Mesenchymal stem cell (in vitro differentiated cells and primary cell): ENCODE data around the gene MAN1A1. TPM values are rescaled to one million over a fixed set of nuclear protein-coding genes. Genes with fewer than 3 reads are reported as not detected.

Experiments
- DNase-seq: peaks from one replicate; pipeline ENCODE4 v3.0.0-alpha.2; 2013
- H2AFZ ChIP-seq: one replicate; pipeline ENCODE4 v1.6.1; 2013; ENCODE audit warnings: low read depth, mild to moderate bottlenecking, control low read depth, inconsistent platforms, low read length, moderate library complexity
- H2AK5ac ChIP-seq: 2 replicates; pipeline ENCODE4 v1.6.1; 2013; ENCODE audit warnings: low read length, moderate library complexity, mild to moderate bottlenecking, inconsistent platforms; ENCODE audit not compliant: severe bottlenecking
- H2BK120ac ChIP-seq: one replicate; pipeline ENCODE4 v1.6.1; 2013; ENCODE audit warnings: low read depth, mild to moderate bottlenecking, inconsistent platforms, low read length, moderate library complexity
- H2BK12ac ChIP-seq, 2 experiments: one replicate each; pipeline ENCODE4 v1.6.1; 2013; ENCODE audit warnings: inconsistent platforms in 2 of 2, low read length in 2 of 2, mild to moderate bottlenecking in 2 of 2, moderate library complexity in 2 of 2, control low read depth in 1 of 2
- H2BK15ac ChIP-seq: one replicate; pipeline ENCODE4 v1.6.1; 2013; ENCODE audit warnings: mild to moderate bottlenecking, low read depth, inconsistent platforms; ENCODE audit not compliant: poor library complexity, severe bottlenecking
- H2BK5ac ChIP-seq: 2 replicates; pipeline ENCODE4 v1.6.1; 2013; ENCODE audit warnings: low read depth, mild to moderate bottlenecking, low read length, control low read depth, inconsistent platforms; ENCODE audit not compliant: poor library complexity, severe bottlenecking
- H3K14ac ChIP-seq, 2 experiments: one replicate each; pipeline ENCODE4 v1.6.1; 2013; ENCODE audit warnings: inconsistent platforms in 2 of 2, low read length in 2 of 2, control low read depth in 1 of 2, mild to moderate bottlenecking in 1 of 2, moderate library complexity in 1 of 2
- H3K18ac ChIP-seq, 2 experiments: one replicate each; pipeline ENCODE4 v1.6.1; 2013; ENCODE audit warnings: inconsistent platforms in 2 of 2, low read length in 2 of 2, control low read depth in 1 of 2, low read depth in 1 of 2, mild to moderate bottlenecking in 1 of 2
- H3K23ac ChIP-seq, 2 experiments: one replicate each; pipeline ENCODE4 v1.6.1; 2013; ENCODE audit warnings: inconsistent platforms in 2 of 2, low read length in 2 of 2, mild to moderate bottlenecking in 2 of 2, moderate library complexity in 2 of 2, control low read depth in 1 of 2
- H3K27ac ChIP-seq: 2 replicates; pipeline ENCODE4 v1.5.1; 2013; ENCODE audit warnings: mild to moderate bottlenecking, moderate library complexity, low read length, control low read depth, inconsistent platforms; ENCODE audit not compliant: poor library complexity, severe bottlenecking
- H3K27me3 ChIP-seq, 2 experiments: 2 replicates each; pipeline versions ENCODE4 v1.6.1 to v1.7.0; 2013; ENCODE audit warnings: low read length in 2 of 2, mild to moderate bottlenecking in 2 of 2, moderate library complexity in 2 of 2, control low read depth in 1 of 2, inconsistent platforms in 1 of 2; ENCODE audit not compliant: control insufficient read depth in 1 of 2, insufficient read depth in 1 of 2
- H3K36me3 ChIP-seq, 2 experiments: 2 replicates each; pipeline versions ENCODE4 v1.6.1 to v1.7.0; 2013; ENCODE audit warnings: low read length in 2 of 2, control low read depth in 1 of 2, inconsistent platforms in 1 of 2, low read depth in 1 of 2, mild to moderate bottlenecking in 1 of 2; ENCODE audit not compliant: insufficient read depth in 2 of 2, control insufficient read depth in 1 of 2
- H3K4ac ChIP-seq, 2 experiments: one replicate each; pipeline ENCODE4 v1.6.1; 2013; ENCODE audit warnings: inconsistent platforms in 2 of 2, low read length in 2 of 2, mild to moderate bottlenecking in 2 of 2, moderate library complexity in 2 of 2, control low read depth in 1 of 2, low read depth in 1 of 2
- H3K4me1 ChIP-seq: 2 replicates; pipeline ENCODE4 v1.6.1; 2013; ENCODE audit warnings: low read depth, low read length, control low read depth; ENCODE audit not compliant: control insufficient read depth, insufficient read depth
- H3K4me2 ChIP-seq: 2 replicates; pipeline ENCODE4 v1.6.1; 2013; ENCODE audit warnings: low read length, mild to moderate bottlenecking, inconsistent platforms; ENCODE audit not compliant: poor library complexity, severe bottlenecking
- H3K4me3 ChIP-seq, 2 experiments: 2 replicates each; pipeline versions ENCODE4 v1.5.1 to v1.7.0; 2013; ENCODE audit warnings: low read length in 2 of 2, mild to moderate bottlenecking in 2 of 2, control low read depth in 1 of 2, low read depth in 1 of 2; ENCODE audit not compliant: insufficient read depth in 1 of 2
- H3K79me1 ChIP-seq: replicated peaks from 2 replicates; pipeline ENCODE4 v1.6.1; 2013; ENCODE audit warnings: mild to moderate bottlenecking, control low read depth, low read length, inconsistent platforms; ENCODE audit not compliant: poor library complexity, severe bottlenecking
- H3K9ac ChIP-seq: 2 replicates; pipeline ENCODE4 v1.7.0; 2013; ENCODE audit warnings: mild to moderate bottlenecking, low read length, moderate library complexity
- H3K9me3 ChIP-seq: 2 replicates; pipeline ENCODE4 v1.7.0; 2013; ENCODE audit warnings: mild to moderate bottlenecking, low read length; ENCODE audit not compliant: control insufficient read depth
- H4K8ac ChIP-seq: one replicate; pipeline ENCODE4 v1.6.1; 2013; ENCODE audit warnings: inconsistent platforms, mild to moderate bottlenecking, low read length, moderate library complexity
- H4K91ac ChIP-seq: one replicate; pipeline ENCODE4 v1.6.1; 2013; ENCODE audit warnings: mild to moderate bottlenecking, low read length, inconsistent platforms
- WGBS: methylation state at CpG from one replicate; pipeline ENCODE4 v1.1.7; 2013; ENCODE audit warnings: mixed read lengths; 5-methylcytosine and 5-hydroxymethylcytosine counted together
- polyA plus RNA-seq, 2 experiments: library from polyadenylated mRNA; stranded (reverse); fragments of 200-250 nt; gene quantifications; one replicate each; pipeline ENCODE4 v1.2.3, GENCODE V29; 2013

MAN1A1 gene
- polyA plus RNA-seq (2013, experiment 1 of 2) = 45.1 TPM
- 45.7 TPM for polyA plus RNA-seq (2013, experiment 2 of 2)

DNA sequence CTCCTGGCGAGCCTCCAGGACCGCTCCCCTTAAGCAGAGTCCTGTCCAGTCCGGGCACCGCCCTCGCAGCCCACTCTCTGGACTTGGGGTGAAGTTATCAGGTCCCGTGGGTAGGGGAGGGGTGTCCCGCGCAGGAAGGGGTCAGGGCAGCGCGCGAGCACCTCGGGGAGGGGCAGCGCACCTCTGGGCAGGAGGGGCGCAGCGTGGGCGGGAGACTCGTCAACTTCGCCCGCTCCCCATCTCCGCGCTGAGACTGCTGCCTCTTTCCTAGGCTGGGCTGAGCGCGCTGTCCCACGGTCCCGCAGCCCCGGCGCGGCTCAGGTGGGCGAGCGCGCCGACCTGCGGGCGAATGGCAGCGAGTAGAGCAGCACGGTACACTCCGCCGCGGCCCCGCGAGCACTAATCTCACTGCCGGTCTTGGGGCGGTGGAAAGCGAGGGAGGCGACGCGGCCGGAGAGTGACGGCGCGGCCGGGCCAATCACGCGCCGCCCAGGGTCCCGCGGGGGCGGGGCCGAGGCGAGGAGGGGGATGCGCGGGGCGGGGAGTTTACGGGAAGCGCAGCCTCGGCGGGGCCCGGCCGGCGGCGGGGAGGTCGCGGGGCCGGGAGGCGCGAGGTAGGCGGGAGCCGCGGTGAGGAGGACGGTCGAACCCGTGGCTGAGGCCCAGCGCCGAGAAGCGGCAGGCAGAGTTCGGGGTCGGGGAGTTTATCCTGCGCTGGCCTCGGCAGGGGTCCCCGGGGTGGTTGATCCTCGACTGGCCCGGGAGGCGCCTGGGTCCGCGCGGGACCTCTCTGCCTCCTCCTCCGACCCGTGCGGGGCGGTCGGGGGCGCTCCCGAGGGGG lies at the start of gene MAN1A1:
Gene MAN1A1 (minus strand): TSS at position 401 of the 841 bp plus-strand sequence. CDS start 696 bp downstream, outside the sequence.
- Histone ChIP-seq H4K91ac (peak within 1 kb of the TSS; percentile 67), H3K27me3 (no peaks in the 10 kb centered on the region), H3K27ac (peak within 1 kb of the TSS; percentile 45), H3K9ac (peak within 1 kb of the TSS; percentile 99), H3K9me3 (no peaks in the 10 kb centered on the region), H3K79me1 (peaks cover 9% of the 10 kb centered on the region), H3K23ac (peak within 1 kb of the TSS in 1 of 2 experiments; percentile 72), H3K4me2 (peak within 1 kb of the TSS; percentile 96), H3K14ac (peak within 1 kb of the TSS in 1 of 2 experiments; percentile 87), H3K36me3 (peaks cover 0 to 11% of the 10 kb centered on the region in 2 experiments), H2AK5ac (no peak within 1 kb of the TSS), H2BK5ac (peak within 1 kb of the TSS; percentile 35), H3K4me3 (peak within 1 kb of the TSS; percentile 83 to 93), H4K8ac (peak within 1 kb of the TSS; percentile 78), H2BK120ac (peak within 1 kb of the TSS; percentile 86), H3K4ac (peak within 1 kb of the TSS; percentile 66 to 82), H3K18ac (peak within 1 kb of the TSS; percentile 81 to 96), H3K4me1 (peaks cover 4% of the 10 kb centered on the region), H2BK15ac (peak within 1 kb of the TSS; percentile 100), H2BK12ac (peak within 1 kb of the TSS in 1 of 2 experiments; percentile 94), H2AFZ (peak within 1 kb of the TSS; percentile 63)
- WGBS = under 1% methylated on average over 85 of the region's 103 CpGs
- peak; percentile 83 for DNase-seq

GRCh38 chr6:119395192-119395591 lies 45.6 kb upstream of the MAN1A1 start:
- H3K27ac ChIP-seq = no peak overlapping the region
- no peak overlapping the region for H3K23ac ChIP-seq
- no peak overlapping the region for H2BK15ac ChIP-seq
- no peak overlapping the region for H3K18ac ChIP-seq
- H3K79me1 ChIP-seq = no peaks in the 10 kb centered on the region
- 92% methylated on average over 2 of the region's 2 CpGs for WGBS
- no peak overlapping the region for H3K14ac ChIP-seq
- no peak overlapping the region for H3K4me3 ChIP-seq
- no peak overlapping the region for H2AK5ac ChIP-seq
- H3K9ac ChIP-seq = no peak overlapping the region
- no peak overlapping the region for H4K91ac ChIP-seq
- no peak overlapping the region for H2BK120ac ChIP-seq
- H3K4ac ChIP-seq = no peak overlapping the region
- H3K9me3 ChIP-seq = peaks cover 10% of the 10 kb centered on the region
- DNase-seq = no peak
- H3K36me3 ChIP-seq = no peaks in the 10 kb centered on the region
- H3K4me2 ChIP-seq = no peak overlapping the region
- no peak overlapping the region for H2BK12ac ChIP-seq
- no peak overlapping the region for H2AFZ ChIP-seq
- no peak overlapping the region for H2BK5ac ChIP-seq
- H4K8ac ChIP-seq = no peak overlapping the region
- no peaks in the 10 kb centered on the region for H3K27me3 ChIP-seq
- H3K4me1 ChIP-seq = no peaks in the 10 kb centered on the region

- Histone ChIP-seq H3K4me2 (no peak overlapping the region), H2BK12ac (no peak overlapping the region), H3K9ac (no peak overlapping the region), H4K8ac (no peak overlapping the region), H2BK5ac (no peak overlapping the region), H3K14ac (no peak overlapping the region), H3K23ac (no peak overlapping the region), H3K27ac (no peak overlapping the region), H4K91ac (no peak overlapping the region), H3K4me3 (no peak overlapping the region), H3K18ac (no peak overlapping the region), H2AFZ (no peak overlapping the region), H3K79me1 (no peaks in the 10 kb centered on the region), H3K4me1 (no peaks in the 10 kb centered on the region), H3K27me3 (no peaks in the 10 kb centered on the region), H3K36me3 (no peaks in the 10 kb centered on the region), H3K9me3 (peaks cover 9% of the 10 kb centered on the region), H2BK120ac (no peak overlapping the region), H3K4ac (no peak overlapping the region), H2BK15ac (no peak overlapping the region), H2AK5ac (no peak overlapping the region)
- DNase-seq = peak; percentile 29
Observed at GRCh38 chr6:119390247-119390793, 40.8 kb upstream of the MAN1A1 start.

GRCh38 chr6:119385994-119386393 lies 36.4 kb upstream of the MAN1A1 start:
- Histone ChIP-seq H3K18ac (no peak overlapping the region), H3K4me3 (no peak overlapping the region), H2BK5ac (no peak overlapping the region), H2AFZ (no peak overlapping the region), H3K9ac (no peak overlapping the region), H3K79me1 (no peaks in the 10 kb centered on the region), H3K4ac (no peak overlapping the region), H3K27ac (no peak overlapping the region), H3K23ac (no peak overlapping the region), H4K91ac (no peak overlapping the region), H3K4me1 (no peaks in the 10 kb centered on the region), H3K9me3 (peaks cover 10% of the 10 kb centered on the region), H3K27me3 (no peaks in the 10 kb centered on the region), H2AK5ac (no peak overlapping the region), H3K14ac (no peak overlapping the region), H2BK120ac (no peak overlapping the region), H3K4me2 (no peak overlapping the region), H3K36me3 (no peaks in the 10 kb centered on the region), H4K8ac (no peak overlapping the region), H2BK15ac (no peak overlapping the region), H2BK12ac (no peak overlapping the region)
- WGBS = no CpG with 5 or more reads among the region's 1 CpG
- no peak for DNase-seq
